Suprapubic skin (tissue), 4 donors: Measurements from ENCODE around the gene OVAAL.

ENCODE experiments used
- CTCF ChIP-seq, 2 donors: fragments of 200-600 bp in 1 of 2; fragments of 450-650 bp in 1 of 2; sonication (generic) in 1 of 2; IDR thresholded peaks; one replicate each; pipeline ENCODE4 v1.5.1; 2016 to 2019; ENCODE audit warnings: antibody characterized with exemption in 2 of 2, mild to moderate bottlenecking in 1 of 2, moderate library complexity in 1 of 2
- POLR2A ChIP-seq, 2 donors: fragments of 450-650 bp; IDR thresholded peaks; one replicate each; pipeline ENCODE4 v1.6.1; 2017; ENCODE audit warnings: antibody characterized with exemption in 2 of 2, mild to moderate bottlenecking in 2 of 2, moderate library complexity in 2 of 2
- POLR2AphosphoS5 ChIP-seq, 3 donors: sonication (generic); formaldehyde crosslinking; IDR thresholded peaks; one replicate each; pipeline ENCODE4 v1.6.1; 2017; ENCODE audit warnings: antibody characterized with exemption in 3 of 3

GRCh38 chr1:180568184-180568583 lies 9.4 kb downstream of the OVAAL start:
- TF ChIP-seq CTCF (IDR thresholded peaks at IDR 0.05) (no peak), POLR2A (IDR thresholded peaks at IDR 0.05) (no peak), POLR2AphosphoS5 (IDR thresholded peaks at IDR 0.05) (no peak)
